GM19455 (cell line): ENCODE measurements around the gene LRTM1.

Source experiments
- ATAC-seq: cut with Tn5 transposase; IDR thresholded peaks from one replicate; pipeline ENCODE4 v1.9.1; 2021; ENCODE audit not compliant: unreplicated experiment

LRTM1 gene

DNA sequence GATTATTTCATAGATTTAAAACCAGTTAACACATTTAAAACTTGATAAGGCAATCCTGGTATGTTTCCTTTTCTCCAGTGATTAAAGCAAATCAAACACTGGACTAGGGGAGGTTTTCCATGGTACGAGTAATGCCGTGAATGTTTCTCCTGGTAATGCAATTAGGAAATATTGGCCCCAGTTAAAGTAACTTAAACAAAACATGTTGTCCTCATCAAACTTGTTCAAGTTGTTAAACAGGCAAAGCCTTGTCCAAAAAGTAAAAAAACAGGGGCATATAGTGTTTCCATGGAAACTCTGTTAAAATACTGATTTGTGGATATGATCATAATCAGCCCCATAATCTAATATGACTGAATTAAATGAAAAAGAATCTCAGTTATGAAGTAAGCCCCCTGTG lies 13.1 kb upstream of the LRTM1 start:
- ATAC-seq, result no peak

DNA sequence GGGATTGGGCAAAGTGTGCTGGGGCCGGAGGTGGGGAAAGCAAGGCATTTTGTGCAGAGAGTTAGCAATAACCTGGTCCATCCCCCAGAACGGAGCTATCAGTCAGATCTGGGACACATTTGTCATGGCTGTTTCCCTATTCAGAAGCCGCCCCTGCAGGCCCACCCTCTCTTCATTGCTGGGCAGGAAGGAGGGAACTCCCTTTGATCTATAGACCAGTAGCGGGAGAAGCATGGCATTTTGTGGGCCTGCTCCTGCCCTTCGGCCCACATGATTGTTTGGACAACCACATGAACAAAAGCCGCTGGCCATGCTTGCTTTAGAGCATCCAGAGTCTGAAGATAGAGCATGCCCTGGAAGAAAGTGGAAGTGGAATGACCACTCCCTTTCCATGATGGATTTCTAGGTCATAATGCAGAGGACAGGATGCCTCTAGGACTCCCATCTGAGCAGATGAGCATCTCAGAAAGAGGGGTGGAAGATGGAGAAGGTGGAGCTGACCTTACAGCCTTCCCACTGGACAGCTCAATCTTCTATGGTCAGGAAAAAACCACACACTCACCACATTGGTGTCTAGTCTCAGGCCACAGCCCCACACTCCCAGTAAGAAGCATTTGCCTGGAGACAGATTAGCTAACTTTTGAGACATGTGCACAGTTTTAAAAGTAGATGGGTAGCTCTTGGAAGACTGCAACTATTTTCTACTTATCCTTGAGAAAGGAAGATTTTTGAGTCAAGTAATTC lies 11.9 kb upstream of the LRTM1 start:
- no peak for ATAC-seq

DNA sequence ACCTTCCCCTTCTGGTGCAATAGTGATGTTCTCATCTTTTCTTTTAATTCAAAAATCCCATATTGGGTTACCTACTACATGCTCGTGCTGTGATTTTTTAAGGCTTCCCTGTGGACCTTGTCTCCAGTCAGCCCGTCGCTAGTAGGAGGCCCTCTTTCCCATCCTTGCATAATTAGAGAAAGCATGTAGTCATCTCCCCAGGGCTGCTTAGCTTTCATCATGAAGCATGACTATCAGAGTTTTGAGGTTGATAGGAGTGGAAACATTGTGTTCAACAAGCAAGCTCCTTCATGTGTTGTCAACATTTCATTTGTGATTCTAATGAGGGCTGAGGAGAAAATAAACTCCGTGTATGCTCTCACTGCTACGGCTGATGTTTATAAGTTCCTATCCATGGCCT lies 8.7 kb upstream of the LRTM1 start:
- ATAC-seq, result no peak

DNA sequence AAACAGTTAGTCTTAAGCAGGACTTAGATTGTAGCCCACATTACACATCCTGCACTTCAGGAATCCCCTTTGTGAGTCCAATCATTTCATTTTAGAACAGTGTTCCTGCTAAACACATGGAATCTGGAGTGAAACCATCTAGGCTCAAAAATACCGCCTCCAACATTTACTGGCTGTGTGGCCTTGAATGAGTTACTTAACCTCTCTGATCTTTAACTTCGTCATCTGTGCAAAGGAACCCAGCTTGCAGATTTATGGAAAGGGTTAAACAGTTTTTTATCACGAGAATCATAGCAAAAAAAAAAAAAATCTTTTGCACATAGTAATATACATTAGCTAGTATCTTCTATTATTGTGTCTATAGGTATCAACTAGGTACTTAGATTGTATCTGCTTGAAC lies 8.0 kb upstream of the LRTM1 start:
- no peak for ATAC-seq

DNA sequence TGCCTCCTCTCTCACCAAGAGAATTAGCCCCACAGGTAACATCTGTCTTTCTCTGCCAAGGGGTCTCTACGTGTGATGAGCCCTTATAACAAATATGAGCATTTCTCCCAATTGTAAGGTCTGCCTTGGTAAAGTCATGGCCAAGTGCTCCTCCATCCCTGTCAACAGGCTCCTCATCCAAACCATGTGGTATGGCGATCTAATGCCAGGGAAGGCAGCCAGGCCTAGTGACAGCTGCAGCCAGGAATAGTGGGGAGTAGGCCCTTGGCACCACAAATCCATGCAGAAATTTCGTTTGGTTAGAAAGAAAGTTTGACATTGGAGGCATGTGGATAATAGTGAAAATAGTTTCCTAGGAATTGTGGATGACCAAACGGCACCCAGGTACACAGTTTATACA lies 4.7 kb upstream of the LRTM1 start:
- no peak for ATAC-seq

DNA sequence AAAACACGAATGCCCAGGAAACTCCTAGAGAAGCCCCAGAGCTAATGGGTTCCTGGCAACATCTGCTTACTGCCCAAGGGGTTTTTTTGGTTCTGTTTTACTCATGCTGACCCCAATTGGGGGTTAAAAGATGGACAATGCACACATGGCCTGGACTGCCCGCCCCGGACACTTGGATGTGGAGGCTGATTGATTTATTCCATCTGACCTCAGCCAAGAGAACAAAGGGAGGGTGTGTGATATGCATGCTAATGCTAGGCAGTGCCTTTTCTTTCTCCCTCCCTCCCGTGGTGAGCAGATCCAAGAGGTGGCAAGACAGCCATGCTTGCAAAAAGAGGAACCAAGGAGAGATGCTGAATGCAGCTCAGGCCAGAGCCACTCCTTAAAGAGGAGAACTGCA lies 3.3 kb upstream of the LRTM1 start:
- ATAC-seq, result no peak

DNA sequence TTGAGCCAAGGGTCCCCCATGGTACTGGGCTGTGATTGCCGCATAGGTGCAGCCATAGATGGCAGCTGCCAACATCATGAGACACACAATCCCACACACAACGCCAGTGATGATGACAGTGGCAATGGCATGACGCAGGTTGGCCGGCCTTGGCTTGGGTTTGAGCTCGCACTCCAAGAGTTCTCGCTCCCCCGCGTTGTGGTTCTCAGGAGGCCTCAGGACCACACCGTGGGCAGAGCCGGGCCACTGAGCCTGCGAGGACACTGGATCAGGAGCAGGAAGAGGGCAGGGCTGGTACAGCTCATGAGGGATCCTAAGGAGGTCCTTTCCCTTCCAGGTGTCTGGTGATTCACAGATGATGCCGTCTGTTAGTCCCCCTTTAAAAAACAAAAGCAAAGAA lies 9.3 kb downstream of the LRTM1 start:
- no peak for ATAC-seq

DNA sequence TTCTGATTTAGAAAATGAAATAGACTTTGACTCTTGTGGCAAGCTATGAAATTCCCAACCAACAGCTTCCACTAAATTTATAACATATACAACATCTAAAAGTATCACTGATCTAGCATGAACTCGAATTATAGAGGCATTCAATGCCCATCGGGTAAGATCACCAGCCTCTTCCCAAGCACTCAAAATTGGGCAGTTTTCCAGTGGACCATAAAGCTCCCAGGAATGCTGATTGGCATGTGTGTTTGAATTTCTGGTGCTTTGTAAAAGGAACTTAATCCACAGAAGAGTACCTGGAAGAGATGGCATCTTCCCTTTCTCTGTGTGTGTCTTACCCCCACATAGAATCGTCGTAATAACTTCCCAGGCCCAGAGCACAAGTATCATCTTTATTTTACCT lies 10.0 kb downstream of the LRTM1 start:
- ATAC-seq, result no peak

DNA sequence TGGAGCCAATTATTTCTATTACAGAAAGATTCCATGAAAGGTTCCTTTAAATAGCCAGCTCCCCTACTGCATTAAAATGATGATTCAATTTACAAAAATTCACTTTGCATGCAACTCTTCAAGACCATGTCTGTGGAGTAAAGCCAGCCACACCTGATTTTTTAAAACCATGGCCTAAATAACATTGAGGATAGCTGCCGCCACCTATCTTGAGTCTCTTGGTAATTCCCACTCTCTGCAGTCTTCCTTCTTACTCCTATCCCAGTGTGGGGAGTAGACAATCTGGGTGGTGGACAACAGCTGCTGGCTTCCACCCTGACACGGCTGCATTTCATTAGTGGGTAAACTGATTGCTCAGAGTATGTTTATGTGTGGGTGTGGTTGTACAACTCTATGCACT lies 10.7 kb downstream of the LRTM1 start:
- ATAC-seq, result no peak

DNA sequence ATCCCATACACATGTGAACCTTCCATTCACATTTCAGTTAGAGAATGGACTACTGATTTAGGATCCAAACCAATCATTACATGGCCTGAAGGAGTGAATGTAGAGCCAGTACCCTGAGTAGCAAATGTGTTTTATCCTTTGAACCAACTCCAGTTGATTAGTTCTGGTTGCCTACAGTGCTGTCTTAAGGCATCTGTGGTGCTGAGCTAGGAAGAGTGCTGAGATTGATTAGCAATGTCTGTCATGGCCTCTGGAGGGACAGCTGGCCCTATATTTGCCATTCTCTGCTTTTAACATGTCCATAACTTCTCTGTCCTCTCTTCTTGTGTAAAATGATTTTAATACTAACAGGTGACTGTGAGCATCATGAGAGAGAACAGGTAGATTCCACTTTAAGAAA lies 11.1 kb downstream of the LRTM1 start:
- no peak for ATAC-seq

DNA sequence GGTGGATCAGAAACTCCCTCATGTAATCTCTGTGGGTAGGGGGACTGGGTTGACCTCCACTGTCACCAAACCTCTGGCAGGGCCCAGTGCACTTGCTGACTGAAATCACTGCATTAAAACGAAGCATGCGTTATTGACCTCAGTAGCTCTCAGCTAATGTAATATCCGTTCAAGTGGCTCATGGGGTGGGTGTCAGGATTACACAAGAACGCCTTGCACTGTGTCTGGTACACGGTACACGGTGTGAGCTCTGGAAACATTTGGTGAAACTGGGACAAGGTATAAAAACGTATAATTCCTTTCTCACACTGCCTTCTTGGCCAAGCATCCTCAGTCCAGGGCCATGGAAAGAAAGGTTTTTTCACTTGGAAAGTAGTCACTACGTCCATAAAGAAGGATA lies 11.9 kb downstream of the LRTM1 start:
- no peak for ATAC-seq

DNA sequence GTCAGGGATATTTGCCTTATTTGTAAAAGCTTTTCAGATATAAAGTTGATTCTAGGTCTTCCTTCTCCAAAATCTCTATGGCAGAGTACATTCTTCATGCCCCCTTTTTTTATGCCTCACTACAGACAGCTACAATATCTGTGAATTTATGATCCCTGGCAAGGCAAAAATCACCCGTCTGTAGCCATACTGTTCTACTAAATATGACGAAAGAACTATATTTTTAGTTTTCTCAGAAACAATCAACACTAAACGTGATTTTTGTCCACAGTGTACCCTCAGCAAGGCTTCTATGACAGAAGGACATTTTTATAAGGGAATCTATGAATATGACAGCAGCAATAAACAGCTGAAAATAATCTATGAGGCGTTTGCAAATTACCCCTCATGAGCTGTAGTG lies 12.7 kb downstream of the LRTM1 start:
- ATAC-seq, result no peak

DNA sequence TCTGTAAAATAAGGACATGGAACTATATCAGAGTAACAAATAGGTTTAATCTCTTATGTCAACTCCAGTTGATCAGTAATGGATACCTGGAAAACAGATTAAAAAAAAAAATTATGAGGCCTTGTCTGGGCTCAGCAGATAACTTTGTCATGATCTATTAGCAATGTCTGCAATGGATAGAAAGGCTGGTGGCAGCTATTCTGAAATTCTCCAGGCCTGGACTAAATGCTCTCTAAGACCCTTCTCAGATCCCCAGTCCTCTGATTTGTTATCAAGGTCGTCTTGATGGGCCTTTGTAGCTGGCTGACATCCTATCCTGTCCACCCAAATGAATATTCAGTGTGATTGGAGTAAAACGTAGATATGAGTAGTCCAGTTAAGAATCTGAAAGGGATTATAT lies 13.7 kb downstream of the LRTM1 start:
- ATAC-seq, result no peak

DNA sequence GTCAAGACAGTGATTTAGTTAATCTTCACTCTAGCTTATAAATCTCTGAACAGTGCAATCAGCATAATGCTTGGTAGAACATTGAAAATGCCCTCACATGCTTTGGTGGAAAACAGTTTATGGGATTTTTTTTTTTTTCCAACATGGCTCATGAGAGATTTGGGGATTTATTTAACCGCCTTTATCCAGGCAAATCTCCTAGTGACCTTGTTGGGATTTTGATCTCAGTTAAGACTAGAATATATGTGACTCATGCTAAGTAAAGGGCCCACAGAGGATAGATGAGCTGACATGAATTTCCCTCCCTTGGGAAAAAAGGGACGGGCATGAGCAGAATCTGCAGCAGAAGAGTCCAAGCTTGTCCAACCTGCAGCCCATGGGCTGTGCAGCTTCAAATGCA lies 18.7 kb downstream of the LRTM1 start:
- no peak for ATAC-seq

DNA sequence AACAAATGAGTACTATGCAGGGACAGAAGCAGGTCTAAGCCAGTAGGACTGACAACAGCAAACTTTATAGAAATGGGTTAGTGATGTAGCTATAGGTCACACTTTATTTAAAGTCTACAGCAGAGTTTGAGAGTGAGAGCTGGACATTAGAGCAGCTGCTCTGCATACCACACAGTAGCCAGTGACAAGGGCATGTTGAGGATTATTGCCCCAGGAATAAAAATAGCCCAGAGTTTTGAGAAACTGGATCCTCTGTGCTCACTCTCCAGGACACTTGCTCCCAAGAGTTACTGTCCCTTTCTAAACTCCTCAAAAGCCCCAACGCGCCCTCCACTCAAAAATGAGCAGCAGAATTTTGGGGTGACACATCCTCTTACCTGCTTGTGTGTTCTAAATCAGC lies 21.1 kb downstream of the LRTM1 start:
- ATAC-seq, result no peak

DNA sequence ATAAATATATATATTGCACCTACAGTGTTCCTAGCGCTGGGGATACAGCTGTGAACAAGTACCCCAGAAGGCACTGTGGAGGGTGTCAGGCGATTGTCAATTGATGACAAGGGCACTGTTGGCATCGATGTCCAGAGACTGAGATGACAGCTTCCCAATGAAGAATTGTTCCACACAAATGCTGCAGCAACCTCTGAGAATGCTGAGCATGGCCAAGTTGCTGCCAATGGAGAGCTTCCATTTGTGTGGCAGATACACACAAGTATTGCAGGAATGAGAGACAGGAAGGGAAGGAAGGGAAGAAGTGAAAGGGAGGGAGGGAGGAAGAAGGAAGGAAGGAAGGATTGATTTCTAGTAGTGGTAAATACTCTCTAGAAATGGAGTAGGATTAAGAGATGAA lies 21.9 kb downstream of the LRTM1 start:
- ATAC-seq, result no peak

DNA sequence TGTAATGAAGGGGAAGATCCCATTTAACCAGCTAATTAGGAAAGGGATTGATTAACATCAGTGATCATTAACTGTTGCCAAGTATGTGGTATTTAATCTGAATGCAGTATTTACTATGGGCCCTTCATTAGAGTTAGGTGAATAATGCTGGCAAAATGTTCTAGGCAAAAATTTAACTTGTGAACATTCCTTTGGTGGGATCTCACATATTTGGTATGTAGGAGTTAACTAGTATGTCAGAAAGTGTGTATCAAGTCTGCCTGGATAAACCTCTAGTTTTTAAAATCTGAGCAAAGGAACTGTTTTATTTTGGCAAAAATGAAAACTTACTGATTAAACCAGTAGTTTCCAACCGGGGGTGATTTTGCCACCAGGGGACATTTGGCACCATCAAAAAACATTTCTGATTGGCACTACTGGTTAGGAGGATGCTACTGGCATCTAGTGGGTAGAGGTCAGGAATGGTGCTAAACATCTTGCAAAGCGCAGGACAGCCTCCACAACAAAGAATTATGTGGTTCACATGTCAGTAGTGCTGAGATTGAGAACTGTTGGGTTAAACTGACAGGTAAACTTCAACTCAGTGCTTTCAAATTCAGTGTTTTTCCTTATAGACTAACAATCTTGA lies 22.5 kb downstream of the LRTM1 start:
- ATAC-seq, result no peak

DNA sequence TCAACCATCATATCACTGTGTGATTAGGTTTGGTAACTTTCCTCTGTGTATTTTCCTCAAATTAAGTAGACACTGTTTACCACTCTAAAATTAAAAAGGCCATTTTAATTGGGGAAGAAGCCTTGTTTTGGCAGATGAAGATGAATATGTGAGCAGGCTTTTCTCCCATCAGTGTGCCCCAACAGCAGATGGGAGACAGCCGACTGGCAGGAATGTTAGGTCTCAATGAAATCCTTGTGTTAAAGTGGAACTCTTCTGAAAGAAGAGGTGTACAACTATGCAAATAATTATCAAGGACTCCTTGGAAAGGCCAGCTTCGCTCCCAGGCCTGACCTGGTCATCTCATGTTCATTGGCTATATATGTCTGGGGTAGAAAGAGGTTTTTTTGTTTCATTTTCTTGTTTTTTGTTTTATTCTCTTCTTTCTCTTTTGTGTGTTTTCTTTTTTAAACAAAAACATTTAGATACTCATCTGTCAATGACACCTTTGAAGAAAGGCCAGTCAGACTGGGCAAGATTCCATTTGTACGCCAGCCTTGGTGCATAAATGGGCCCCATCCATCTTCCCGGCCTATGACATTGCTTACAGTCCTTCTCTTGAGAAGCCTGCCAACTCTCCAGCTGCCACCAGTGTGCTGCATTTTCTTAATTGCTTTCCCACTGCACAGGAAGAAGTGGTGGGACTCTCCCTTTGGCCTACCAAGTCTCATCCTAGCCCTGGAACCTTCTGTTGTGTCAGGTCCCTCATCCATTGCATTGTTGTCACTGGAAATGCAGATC lies 25.8 kb downstream of the LRTM1 start:
- ATAC-seq, result no peak

DNA sequence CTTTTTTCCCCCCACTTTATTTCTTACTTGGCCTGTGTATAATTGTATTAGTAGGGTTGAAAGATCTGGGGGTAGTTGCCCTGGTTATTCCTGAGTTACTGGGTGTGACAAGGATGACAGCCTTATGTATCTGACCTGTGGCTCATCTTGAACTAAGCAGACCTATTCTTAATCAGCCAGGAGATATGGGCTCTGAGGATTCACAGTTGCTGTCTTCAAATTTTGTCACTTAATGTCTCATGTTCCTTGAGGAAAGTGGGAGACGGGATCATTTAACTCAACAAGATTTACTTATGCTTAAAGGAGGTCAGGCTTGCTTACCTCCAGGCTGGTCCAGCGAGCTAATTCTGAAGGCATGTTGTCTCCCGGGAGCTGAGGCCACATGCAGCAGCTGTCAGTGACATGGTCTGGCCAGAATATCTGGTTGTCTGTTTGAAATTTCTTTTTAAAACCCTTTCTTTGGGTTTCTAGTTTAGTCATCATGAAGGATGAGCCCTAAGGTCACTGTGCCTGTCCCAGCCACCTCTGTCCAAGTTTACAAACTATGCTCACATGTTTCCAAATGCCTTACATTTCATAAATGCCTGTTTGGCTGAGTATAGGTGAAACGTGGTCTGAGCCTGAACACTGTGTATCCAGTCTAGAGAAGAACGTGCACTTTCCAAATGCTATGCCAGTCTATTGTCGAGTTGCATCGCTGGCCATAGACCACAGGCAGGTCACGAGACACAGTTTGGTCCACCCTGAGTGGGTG lies 26.8 kb downstream of the LRTM1 start:
- no peak for ATAC-seq

DNA sequence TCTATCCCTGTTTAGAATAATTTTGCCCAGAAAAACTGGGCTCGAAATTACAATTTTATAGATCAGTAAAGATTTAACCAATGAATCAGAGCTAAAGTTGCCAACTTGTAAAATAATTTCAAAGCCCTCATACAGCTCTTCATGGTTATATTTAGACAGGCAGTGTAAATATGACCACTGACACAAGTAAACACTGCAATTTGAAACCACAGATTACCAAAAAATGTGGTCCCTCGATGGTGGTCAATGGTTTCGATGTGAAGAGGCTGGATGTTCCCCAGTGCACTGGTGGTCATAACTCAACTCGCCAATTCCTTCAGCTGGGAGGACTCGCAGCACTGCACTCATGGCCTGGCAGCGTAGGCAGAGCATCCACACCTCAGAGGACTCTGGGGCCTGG lies 28.6 kb downstream of the LRTM1 start:
- ATAC-seq, result no peak

DNA sequence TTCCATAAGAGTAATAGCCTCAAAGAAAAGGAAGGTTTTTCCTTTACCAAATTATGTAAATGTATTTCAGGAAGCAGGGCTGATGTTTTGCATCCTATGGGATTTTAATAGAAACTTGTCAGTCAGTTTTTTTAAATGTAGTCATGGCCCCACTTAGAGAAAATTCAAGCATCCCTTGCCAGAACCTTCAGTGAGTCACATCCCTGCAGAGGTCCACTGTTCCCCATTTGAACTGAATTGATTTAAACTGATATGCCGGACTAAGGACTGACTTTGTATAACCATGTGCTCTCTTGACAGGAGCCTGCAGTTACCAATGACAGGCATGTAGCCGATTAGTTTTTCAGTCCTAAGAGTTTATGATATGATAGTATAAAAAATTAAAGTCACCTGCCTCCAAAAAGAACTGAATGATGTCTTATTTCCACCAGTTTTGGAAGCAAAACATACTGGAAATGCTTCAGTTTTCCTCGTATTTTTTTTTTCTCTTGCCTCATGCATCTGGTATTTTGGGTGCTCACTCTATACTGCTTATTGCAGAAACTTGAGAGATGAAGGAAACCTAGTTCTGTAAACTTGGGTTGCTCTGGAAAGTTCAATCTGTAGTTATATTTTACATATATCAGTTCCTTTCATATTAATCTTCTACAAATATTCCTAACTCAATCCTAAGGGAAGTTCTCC lies 30.7 kb downstream of the LRTM1 start:
- ATAC-seq, result no peak
